Neuronal stem cell (in vitro differentiated cells): ENCODE data around the gene EFS.

Experiments
- DNase-seq: peaks from one replicate; pipeline ENCODE4 v3.0.0-alpha.2; 2013; ENCODE audit warnings: low spot score
- H2AFZ ChIP-seq: one replicate; pipeline ENCODE4 v1.6.1; 2013; ENCODE audit warnings: mild to moderate bottlenecking, low read length, inconsistent platforms
- H2AK5ac ChIP-seq: 2 replicates; pipeline ENCODE4 v1.6.1; 2013; ENCODE audit warnings: low read depth, mild to moderate bottlenecking, inconsistent platforms, low read length, moderate library complexity, mixed read lengths
- H2BK120ac ChIP-seq: 2 replicates; pipeline ENCODE4 v1.6.1; 2013; ENCODE audit warnings: low read depth, mild to moderate bottlenecking, inconsistent platforms, low read length, moderate library complexity, mixed read lengths
- H2BK12ac ChIP-seq: one replicate; pipeline ENCODE4 v1.6.1; 2013; ENCODE audit warnings: low read length, inconsistent platforms
- H2BK15ac ChIP-seq: 2 replicates; pipeline ENCODE4 v1.6.1; 2013; ENCODE audit warnings: mild to moderate bottlenecking, low read length, inconsistent platforms, mixed read lengths
- H2BK5ac ChIP-seq: one replicate; pipeline ENCODE4 v1.6.1; 2013; ENCODE audit warnings: inconsistent platforms, mild to moderate bottlenecking, low read length, moderate library complexity
- H3K14ac ChIP-seq: one replicate; pipeline ENCODE4 v1.6.1; 2013; ENCODE audit warnings: low read length, inconsistent platforms
- H3K18ac ChIP-seq: 2 replicates; pipeline ENCODE4 v1.6.1; 2013; ENCODE audit warnings: low read length, inconsistent platforms
- H3K23ac ChIP-seq: 2 replicates; pipeline ENCODE4 v1.6.1; 2013; ENCODE audit warnings: low read depth, mild to moderate bottlenecking, mixed read lengths, low read length, inconsistent platforms; ENCODE audit not compliant: poor library complexity
- H3K27ac ChIP-seq: replicated peaks from 3 replicates; pipeline ENCODE4 v1.5.1; 2013; ENCODE audit warnings: low read length, inconsistent platforms
- H3K27me3 ChIP-seq, 3 experiments: 2 replicates each; pipeline ENCODE4 v1.6.1; 2013; ENCODE audit warnings: low read length in 3 of 3, mild to moderate bottlenecking in 2 of 3, inconsistent platforms in 1 of 3, low read depth in 1 of 3, mixed read lengths in 1 of 3, moderate library complexity in 1 of 3; ENCODE audit not compliant: control insufficient read depth in 3 of 3, insufficient read depth in 3 of 3
- H3K36me3 ChIP-seq, 2 donors: replicated peaks in 1 of 2; 2 replicates each; pipeline ENCODE4 v1.6.1; 2013; ENCODE audit warnings: low read length in 2 of 2; ENCODE audit not compliant: control insufficient read depth in 2 of 2, insufficient read depth in 2 of 2
- H3K4ac ChIP-seq: 2 replicates; pipeline ENCODE4 v1.6.1; 2013; ENCODE audit warnings: inconsistent platforms, mild to moderate bottlenecking, low read length, moderate library complexity
- H3K4me1 ChIP-seq, 2 donors: 1 replicate in 1 of 2; 2 replicates in 1 of 2; pipeline ENCODE4 v1.6.1; 2013; ENCODE audit warnings: low read length in 2 of 2, low read depth in 1 of 2; ENCODE audit not compliant: control insufficient read depth in 2 of 2, insufficient read depth in 1 of 2
- H3K4me2 ChIP-seq: one replicate; pipeline ENCODE4 v1.6.1; 2013; ENCODE audit warnings: mild to moderate bottlenecking, low read length, inconsistent platforms; ENCODE audit not compliant: insufficient read depth, poor library complexity, severe bottlenecking
- H3K4me3 ChIP-seq, 2 donors: 2 replicates each; pipeline ENCODE4 v1.5.1; 2013; ENCODE audit warnings: low read length in 2 of 2, mild to moderate bottlenecking in 2 of 2, inconsistent platforms in 1 of 2, moderate library complexity in 1 of 2
- H3K79me1 ChIP-seq: one replicate; pipeline ENCODE4 v1.6.1; 2013; ENCODE audit warnings: low read depth, mild to moderate bottlenecking, inconsistent platforms, low read length, moderate library complexity
- H3K9ac ChIP-seq: one replicate; pipeline ENCODE4 v1.6.1; 2013; ENCODE audit warnings: mild to moderate bottlenecking, low read depth, low read length, inconsistent platforms; ENCODE audit not compliant: poor library complexity
- H3K9me3 ChIP-seq, 2 donors: replicated peaks in 1 of 2; 2 replicates each; pipeline versions ENCODE3 to v1.6.1; 2013; ENCODE audit warnings: low read length in 2 of 2, mild to moderate bottlenecking in 2 of 2, inconsistent platforms in 1 of 2, low read depth in 1 of 2, mixed read lengths in 1 of 2, moderate library complexity in 1 of 2; ENCODE audit not compliant: control insufficient read depth in 2 of 2, insufficient read depth in 1 of 2
- H4K8ac ChIP-seq: one replicate; pipeline ENCODE4 v1.6.1; 2013; ENCODE audit warnings: low read depth, mild to moderate bottlenecking, inconsistent platforms, low read length, moderate library complexity
- H4K91ac ChIP-seq: one replicate; pipeline ENCODE4 v1.6.1; 2013; ENCODE audit warnings: low read length, low read depth, mild to moderate bottlenecking, inconsistent platforms; ENCODE audit not compliant: poor library complexity
- WGBS, 2 donors: extraction: QIAGEN DNeasy Blood & Tissue Kit; methylation state at CpG; one replicate each; pipeline ENCODE4 v1.1.7; 2013; ENCODE audit warnings: missing lambda C conversion rate in 2 of 2, mixed read lengths in 1 of 2; ENCODE audit not compliant: insufficient read length in 2 of 2, insufficient replicate concordance in 1 of 2; ENCODE audit errors: extremely low coverage in 2 of 2; 5-methylcytosine and 5-hydroxymethylcytosine counted together

The EFS gene

GRCh38 chr14:23347406-23348296 is 17.3 kb downstream of the EFS start:
- no peak overlapping the region for H3K23ac ChIP-seq
- no peak overlapping the region for H2BK120ac ChIP-seq
- peaks cover 0 to 4% of the 10 kb centered on the region in 2 donors for H3K4me1 ChIP-seq
- no CpG with 5 or more reads among the region's 19 CpGs for WGBS, 2 donors
- H3K9ac ChIP-seq, result peak overlapping the region; percentile 40
- DNase-seq, result no peak
- peak overlapping the region; percentile 32 for H3K14ac ChIP-seq
- H2BK12ac ChIP-seq, result no peak overlapping the region
- H4K8ac ChIP-seq, result no peak overlapping the region
- H2AK5ac ChIP-seq, result no peak overlapping the region
- H4K91ac ChIP-seq, result no peak overlapping the region
- H3K36me3 ChIP-seq, result peaks cover 7 to 8% of the 10 kb centered on the region in 2 donors
- H3K4ac ChIP-seq, result no peak overlapping the region
- H3K4me2 ChIP-seq, result no peak overlapping the region
- peaks cover 0 to 3% (median 0%) of the 10 kb centered on the region in 3 experiments for H3K27me3 ChIP-seq
- no peaks in the 10 kb centered on the region for H3K79me1 ChIP-seq
- no peak overlapping the region for H3K4me3 ChIP-seq
- no peak overlapping the region for H2AFZ ChIP-seq
- no peaks in the 10 kb centered on the region for H3K9me3 ChIP-seq
- H3K27ac ChIP-seq, result no peak overlapping the region
- H2BK5ac ChIP-seq, result no peak overlapping the region
- no peak overlapping the region for H2BK15ac ChIP-seq
- H3K18ac ChIP-seq, result no peak overlapping the region

GRCh38 chr14:23346693-23347405 is 18.1 kb downstream of the EFS start:
- no CpG with 5 or more reads among the region's 27 CpGs for WGBS, 2 donors
- Histone ChIP-seq H3K4ac (no peak overlapping the region), H3K9me3 (no peaks in the 10 kb centered on the region), H3K4me3 (peak overlapping the region in 1 of 2 donors; percentile 11), H3K79me1 (no peaks in the 10 kb centered on the region), H3K36me3 (peaks cover 7 to 8% of the 10 kb centered on the region in 2 donors), H2BK15ac (no peak overlapping the region), H4K91ac (no peak overlapping the region), H3K27me3 (peaks cover 0 to 3% (median 0%) of the 10 kb centered on the region in 3 experiments), H3K18ac (peak overlapping the region; percentile 21), H3K4me2 (no peak overlapping the region), H4K8ac (peak overlapping the region; percentile 75), H3K27ac (no peak overlapping the region), H2BK5ac (peak overlapping the region; percentile 35), H2AFZ (no peak overlapping the region), H3K9ac (peak overlapping the region; percentile 56), H3K14ac (no peak overlapping the region), H3K4me1 (peaks cover 0 to 4% of the 10 kb centered on the region in 2 donors), H2BK120ac (no peak overlapping the region), H2BK12ac (no peak overlapping the region), H3K23ac (no peak overlapping the region), H2AK5ac (no peak overlapping the region)
- no peak for DNase-seq

DNA sequence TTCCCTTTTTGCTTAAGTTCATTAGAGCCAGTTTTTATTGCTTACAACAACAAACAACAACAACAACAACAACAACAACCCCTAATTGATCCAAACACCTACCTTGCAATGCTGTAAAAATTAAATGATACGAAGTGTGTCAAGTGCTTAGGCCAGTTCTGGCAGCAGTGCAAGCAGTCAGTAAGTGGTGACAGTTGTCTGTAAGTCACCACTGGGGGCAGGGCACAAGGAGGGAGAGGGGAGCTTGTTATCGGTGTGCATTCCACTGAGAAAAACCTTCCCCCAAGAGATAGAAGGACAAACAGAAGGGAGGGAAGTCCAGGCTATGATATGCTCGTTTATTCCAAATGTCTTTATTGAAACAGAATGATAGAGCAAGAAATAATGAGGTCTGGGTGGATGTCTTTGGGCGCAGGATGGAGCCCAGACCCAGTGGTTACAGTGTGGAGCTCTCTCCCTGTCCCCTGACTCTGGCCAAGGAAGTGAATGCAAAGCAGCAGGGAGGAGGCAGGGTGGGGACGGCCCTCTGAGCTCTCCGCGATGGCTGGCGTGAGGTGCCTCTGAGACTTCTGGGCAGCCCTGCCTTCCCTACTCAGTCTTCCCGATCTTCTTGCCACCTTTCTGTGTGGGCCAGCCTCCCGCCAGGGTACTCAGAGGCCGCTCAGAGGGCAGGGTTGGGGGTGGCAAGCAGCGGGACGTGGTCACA is 18.8 kb downstream of the EFS start:
- H3K79me1 ChIP-seq, result no peaks in the 10 kb centered on the region
- H2BK120ac ChIP-seq, result no peak overlapping the region
- H3K18ac ChIP-seq, result no peak overlapping the region
- H3K27me3 ChIP-seq, result no peaks in the 10 kb centered on the region
- H3K36me3 ChIP-seq, result peaks cover 3 to 8% of the 10 kb centered on the region in 2 donors
- WGBS, 2 donors, result no CpG with 5 or more reads among the region's 13 CpGs
- H2BK12ac ChIP-seq, result no peak overlapping the region
- H2BK15ac ChIP-seq, result no peak overlapping the region
- H3K27ac ChIP-seq, result no peak overlapping the region
- H2AFZ ChIP-seq, result no peak overlapping the region
- H4K91ac ChIP-seq, result no peak overlapping the region
- no peak overlapping the region for H3K4ac ChIP-seq
- H4K8ac ChIP-seq, result peak overlapping the region; percentile 75
- no peak overlapping the region for H2AK5ac ChIP-seq
- no peaks in the 10 kb centered on the region for H3K4me1 ChIP-seq
- peak overlapping the region in 1 of 2 donors; percentile 11 for H3K4me3 ChIP-seq
- peaks cover 0 to 2% of the 10 kb centered on the region in 2 donors for H3K9me3 ChIP-seq
- H3K14ac ChIP-seq, result no peak overlapping the region
- no peak overlapping the region for H3K4me2 ChIP-seq
- peak overlapping the region; percentile 36 for H3K9ac ChIP-seq
- no peak overlapping the region for H3K23ac ChIP-seq
- no peak for DNase-seq
- peak overlapping the region; percentile 35 for H2BK5ac ChIP-seq
